ENCODE measurements around the gene HOPX. TPM values are rescaled to one million over a fixed set of nuclear protein-coding genes. Genes with fewer than 3 reads are reported as not detected.
A peak's percentile ranks its signal among the peaks of the same experiment; 100 is the strongest.

Gene HOPX
- total RNA-seq, 1 experiment from 2014 or later = 1.0 TPM

- H3K9me3 ChIP-seq (ENCODE audit: insufficient read depth, low read depth) = no peaks in the 10 kb centered on the region
- TF ChIP-seq EZH2 (IDR thresholded peaks at IDR 0.05; ENCODE audit: low read depth) = no peak
- TF ChIP-seq, protein P1, sequence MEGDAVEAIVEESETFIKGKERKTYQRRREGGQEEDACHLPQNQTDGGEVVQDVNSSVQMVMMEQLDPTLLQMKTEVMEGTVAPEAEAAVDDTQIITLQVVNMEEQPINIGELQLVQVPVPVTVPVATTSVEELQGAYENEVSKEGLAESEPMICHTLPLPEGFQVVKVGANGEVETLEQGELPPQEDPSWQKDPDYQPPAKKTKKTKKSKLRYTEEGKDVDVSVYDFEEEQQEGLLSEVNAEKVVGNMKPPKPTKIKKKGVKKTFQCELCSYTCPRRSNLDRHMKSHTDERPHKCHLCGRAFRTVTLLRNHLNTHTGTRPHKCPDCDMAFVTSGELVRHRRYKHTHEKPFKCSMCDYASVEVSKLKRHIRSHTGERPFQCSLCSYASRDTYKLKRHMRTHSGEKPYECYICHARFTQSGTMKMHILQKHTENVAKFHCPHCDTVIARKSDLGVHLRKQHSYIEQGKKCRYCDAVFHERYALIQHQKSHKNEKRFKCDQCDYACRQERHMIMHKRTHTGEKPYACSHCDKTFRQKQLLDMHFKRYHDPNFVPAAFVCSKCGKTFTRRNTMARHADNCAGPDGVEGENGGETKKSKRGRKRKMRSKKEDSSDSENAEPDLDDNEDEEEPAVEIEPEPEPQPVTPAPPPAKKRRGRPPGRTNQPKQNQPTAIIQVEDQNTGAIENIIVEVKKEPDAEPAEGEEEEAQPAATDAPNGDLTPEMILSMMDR (conservative IDR thresholded peaks at IDR 0.05) = no peak
- intact Hi-C loops (cut with micrococcal nuclease; ENCODE audit: unreplicated experiment) = loop anchor here (1.0 kb wide), 1 partner anchor 173 kb away; no protein-coding TSS in a partner anchor
- H3F3A ChIP-seq (ENCODE audit: insufficient read depth, low read depth) = no peaks in the 10 kb centered on the region
- H3K4me1 ChIP-seq (replicated peaks; ENCODE audit: insufficient read depth) = 0 out of 2 replicates have a peak, but pooled peaks cover 3% of the 10 kb centered on the region
- H3K36me3 ChIP-seq (ENCODE audit: low read depth) = no peaks in the 10 kb centered on the region
- no peak for DNase-seq
- ChIA-PET POLR2A (ENCODE audit: unreplicated experiment) (no interaction called here), CTCF (interaction anchor here (0.6 kb wide), 1 partner anchor 14 kb away, joined by 4 read pairs; no protein-coding TSS in a partner anchor)
- H3K4me3 ChIP-seq = no peak overlapping the region
- H3K79me2 ChIP-seq (ENCODE audit: low read depth) = no peaks in the 10 kb centered on the region
- no TSS peak for BruUV-seq (replicated peaks)
- no peaks in the 10 kb centered on the region for H3K9me2 ChIP-seq (ENCODE audit: insufficient read depth)
- H2AFZ ChIP-seq = no peak overlapping the region
- H3K27me3 ChIP-seq (ENCODE audit: insufficient read depth, low read depth) = no peaks in the 10 kb centered on the region
- no peaks in the 10 kb centered on the region for H4K20me1 ChIP-seq (ENCODE audit: insufficient read depth)
- no peak overlapping the region for H3K27ac ChIP-seq
- no peak overlapping the region for H3K4me2 ChIP-seq
These were observed 53.7 kb downstream of the HOPX start for GRCh38 chr4:56627375-56627774.

DNA sequence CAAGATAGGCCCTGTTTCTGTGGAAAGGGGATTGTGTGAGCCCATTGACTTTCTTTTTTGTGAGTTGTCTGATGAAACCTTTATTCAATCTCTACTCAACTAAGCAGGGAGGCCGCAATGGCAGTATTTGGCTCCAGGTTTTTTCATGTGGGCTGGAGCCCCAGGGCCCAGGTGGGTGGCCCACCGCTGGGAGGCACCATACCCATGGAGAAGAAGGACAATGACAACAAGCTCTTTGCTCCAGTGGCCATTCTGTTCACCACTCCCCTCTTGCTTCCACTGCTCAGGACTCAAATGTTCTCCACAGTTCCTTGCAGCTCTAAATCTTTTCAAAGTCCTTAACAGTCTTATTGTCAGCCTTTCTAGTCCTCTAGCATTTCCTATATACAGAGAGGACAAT is 54.1 kb downstream of the HOPX start:
- no peak overlapping the region for H2AFZ ChIP-seq
- intact Hi-C loops (cut with micrococcal nuclease; ENCODE audit: unreplicated experiment) = loop anchor here (1.0 kb wide), 1 partner anchor 173 kb away; no protein-coding TSS in a partner anchor
- H3K4me2 ChIP-seq = no peak overlapping the region
- H3K27ac ChIP-seq = no peak overlapping the region
- no peaks in the 10 kb centered on the region for H3K9me2 ChIP-seq (ENCODE audit: insufficient read depth)
- H3K27me3 ChIP-seq (ENCODE audit: insufficient read depth, low read depth) = no peaks in the 10 kb centered on the region
- H3K36me3 ChIP-seq (ENCODE audit: low read depth) = no peaks in the 10 kb centered on the region
- no peak overlapping the region for H3K4me3 ChIP-seq
- no peaks in the 10 kb centered on the region for H3F3A ChIP-seq (ENCODE audit: insufficient read depth, low read depth)
- no TSS peak for BruUV-seq (replicated peaks)
- ChIA-PET CTCF (interaction anchor here (0.6 kb wide), 1 partner anchor 15 kb away, joined by 4 read pairs; no protein-coding TSS in a partner anchor), POLR2A (ENCODE audit: unreplicated experiment) (no interaction called here)
- H4K20me1 ChIP-seq (ENCODE audit: insufficient read depth) = no peaks in the 10 kb centered on the region
- H3K79me2 ChIP-seq (ENCODE audit: low read depth) = no peaks in the 10 kb centered on the region
- no peaks in the 10 kb centered on the region for H3K9me3 ChIP-seq (ENCODE audit: insufficient read depth, low read depth)
- peak in 1 of 2 experiments; percentile 3 for DNase-seq
- 0 out of 2 replicates have a peak, but pooled peaks cover 3% of the 10 kb centered on the region for H3K4me1 ChIP-seq (replicated peaks; ENCODE audit: insufficient read depth)
- no peak for TF ChIP-seq EZH2 (IDR thresholded peaks at IDR 0.05; ENCODE audit: low read depth)
- TF ChIP-seq, protein P1 (conservative IDR thresholded peaks at IDR 0.05) = no peak

- no peaks in the 10 kb centered on the region for H3K36me3 ChIP-seq (ENCODE audit: low read depth)
- no peaks in the 10 kb centered on the region for H3K79me2 ChIP-seq (ENCODE audit: low read depth)
- BruUV-seq (replicated peaks) = no TSS peak
- POLR2A ChIA-PET (ENCODE audit: unreplicated experiment) = no interaction called here
- H4K20me1 ChIP-seq (ENCODE audit: insufficient read depth) = no peaks in the 10 kb centered on the region
- H3K27me3 ChIP-seq (ENCODE audit: insufficient read depth, low read depth) = no peaks in the 10 kb centered on the region
- CTCF ChIA-PET = no interaction called here
- intact Hi-C loops (cut with micrococcal nuclease; ENCODE audit: unreplicated experiment) = no loop called here
- no peak overlapping the region for H3K27ac ChIP-seq
- no peaks in the 10 kb centered on the region for H3K9me3 ChIP-seq (ENCODE audit: insufficient read depth, low read depth)
- H3K4me2 ChIP-seq = no peak overlapping the region
- DNase-seq = no peak
- H2AFZ ChIP-seq = no peak overlapping the region
- no peak overlapping the region for H3K4me3 ChIP-seq
- no peaks in the 10 kb centered on the region for H3K9me2 ChIP-seq (ENCODE audit: insufficient read depth)
- H3F3A ChIP-seq (ENCODE audit: insufficient read depth, low read depth) = no peaks in the 10 kb centered on the region
- 0 out of 2 replicates have a peak, but pooled peaks cover 3% of the 10 kb centered on the region for H3K4me1 ChIP-seq (replicated peaks; ENCODE audit: insufficient read depth)
- TF ChIP-seq, protein P1 (conservative IDR thresholded peaks at IDR 0.05) = no peak
These were observed 54.7 kb downstream of the HOPX start for GRCh38 chr4:56626420-56626819.

Data from PC-9 (cell line).